ENCODE data around the gene SF3A2. TPM values are rescaled to one million over a fixed set of nuclear protein-coding genes. Genes with fewer than 3 reads are reported as not detected.

The SF3A2 gene
- total RNA-seq, 1 experiment from 2014 or later, result 184 TPM

- no peak for TF ChIP-seq IRF1 (CRISPR knock-in tag; IDR thresholded peaks at IDR 0.05)
- no peak for TF ChIP-seq FOXJ3 (CRISPR knock-in tag; IDR thresholded peaks at IDR 0.05; ENCODE audit: borderline replicate concordance)
- TF ChIP-seq JAZF1 (CRISPR knock-in tag; IDR thresholded peaks at IDR 0.05), result no peak
- no peak for TF ChIP-seq ZNF121 (CRISPR knock-in tag; IDR thresholded peaks at IDR 0.05)
- TF ChIP-seq CBFB (CRISPR knock-in tag; IDR thresholded peaks at IDR 0.05; ENCODE audit: low read depth), result no peak
- TF ChIP-seq ZNF425 (CRISPR knock-in tag; conservative IDR thresholded peaks at IDR 0.05), result no peak
- TF ChIP-seq E2F5 (CRISPR knock-in tag; IDR thresholded peaks at IDR 0.05), result peak; percentile 41; the same call in 1 of the 2 replicates
- no peak for TF ChIP-seq ZNF423 (CRISPR knock-in tag; IDR thresholded peaks at IDR 0.05)
- no peak for TF ChIP-seq TEAD1 (CRISPR knock-in tag; IDR thresholded peaks at IDR 0.05)
- no peak for TF ChIP-seq ARID4B (CRISPR knock-in tag; IDR thresholded peaks at IDR 0.05; ENCODE audit: borderline replicate concordance)
- peak; percentile 50; the same call in 1 of the 2 replicates for TF ChIP-seq CTCF (IDR thresholded peaks at IDR 0.05)
- TF ChIP-seq NFE2L1 (CRISPR knock-in tag; IDR thresholded peaks at IDR 0.05), result no peak
- peak; percentile 34; the same call in 1 of the 2 replicates for TF ChIP-seq ATF1 (CRISPR knock-in tag; IDR thresholded peaks at IDR 0.05)
- no peak for TF ChIP-seq STAT6 (CRISPR knock-in tag; conservative IDR thresholded peaks at IDR 0.05; ENCODE audit: low read depth)
- TF ChIP-seq NFATC4 (CRISPR knock-in tag; IDR thresholded peaks at IDR 0.05), result no peak
- no peak for TF ChIP-seq ZNF416 (CRISPR knock-in tag; IDR thresholded peaks at IDR 0.05)
- TF ChIP-seq GRHL2 (CRISPR knock-in tag; IDR thresholded peaks at IDR 0.05; ENCODE audit: insufficient replicate concordance, severe bottlenecking), result no peak
- no peak for TF ChIP-seq ZNF232 (CRISPR knock-in tag; IDR thresholded peaks at IDR 0.05)
- TF ChIP-seq ZNF138 (CRISPR knock-in tag; conservative IDR thresholded peaks at IDR 0.05), result no peak
- no peak for TF ChIP-seq USF2 (CRISPR knock-in tag; IDR thresholded peaks at IDR 0.05)
- TF ChIP-seq SOX15 (CRISPR knock-in tag; IDR thresholded peaks at IDR 0.05), result no peak
- TF ChIP-seq ZNF512 (CRISPR knock-in tag; IDR thresholded peaks at IDR 0.05; ENCODE audit: borderline replicate concordance), result no peak
- TF ChIP-seq ZNF263 (CRISPR knock-in tag; IDR thresholded peaks at IDR 0.05; ENCODE audit: low read depth), result no peak
These were observed 16.8 kb downstream of the SF3A2 start (continued) for GRCh38 chr19:2253106-2254063.
